ENCODE data around the gene OR10A4. TPM values are rescaled to one million over a fixed set of nuclear protein-coding genes. Genes with fewer than 3 reads are reported as not detected.
"Not testable (repeated sequence)": the region's sequence is repeated elsewhere in the genome, so short reads cannot be mapped to it uniquely, and the experiment has no call there.

The OR10A4 gene
- total and polyA plus RNA-seq, 2 experiments from 2014 or later = not detected

DNA sequence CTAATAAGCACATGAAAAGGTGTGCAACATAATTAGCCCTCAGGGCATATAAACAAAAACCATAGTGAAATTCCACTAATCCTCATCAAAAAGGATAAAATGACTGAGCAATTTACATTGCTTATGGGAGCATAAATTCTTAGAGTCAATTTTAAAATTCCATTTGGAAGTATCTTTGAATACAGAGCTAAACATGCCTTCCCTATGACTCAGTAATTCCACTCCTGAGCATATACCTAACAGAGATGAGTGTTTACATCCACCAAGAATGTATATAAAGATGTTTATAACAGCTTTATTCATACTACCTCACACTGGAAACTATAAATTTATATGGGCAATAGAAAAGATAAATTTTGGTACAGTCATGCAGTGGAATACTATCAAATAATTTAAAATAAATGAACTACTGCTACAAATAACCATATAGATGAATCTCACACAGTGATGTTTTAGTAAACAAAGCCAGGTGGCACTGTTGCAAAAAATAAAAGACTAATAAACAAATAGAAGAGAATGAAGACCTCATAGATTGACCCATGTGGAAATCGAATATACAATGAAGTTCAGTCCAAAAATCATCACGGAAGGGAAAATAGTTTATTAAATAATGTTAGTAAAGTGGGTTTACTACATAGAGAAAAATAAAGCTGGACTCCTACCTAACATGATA, 24.0 kb downstream of the OR10A4 start:
- Histone ChIP-seq H3K36me3 (no peaks in the 10 kb centered on the region), H3K9me3 (ENCODE audit: low read depth) (no peaks in the 10 kb centered on the region), H3K4me1 (ENCODE audit: low read depth) (no peaks in the 10 kb centered on the region), H3K27ac (no peak overlapping the region), H3K27me3 (peaks cover 5% of the 10 kb centered on the region), H3K4me3 (no peak overlapping the region)
- TF ChIP-seq, protein P1, sequence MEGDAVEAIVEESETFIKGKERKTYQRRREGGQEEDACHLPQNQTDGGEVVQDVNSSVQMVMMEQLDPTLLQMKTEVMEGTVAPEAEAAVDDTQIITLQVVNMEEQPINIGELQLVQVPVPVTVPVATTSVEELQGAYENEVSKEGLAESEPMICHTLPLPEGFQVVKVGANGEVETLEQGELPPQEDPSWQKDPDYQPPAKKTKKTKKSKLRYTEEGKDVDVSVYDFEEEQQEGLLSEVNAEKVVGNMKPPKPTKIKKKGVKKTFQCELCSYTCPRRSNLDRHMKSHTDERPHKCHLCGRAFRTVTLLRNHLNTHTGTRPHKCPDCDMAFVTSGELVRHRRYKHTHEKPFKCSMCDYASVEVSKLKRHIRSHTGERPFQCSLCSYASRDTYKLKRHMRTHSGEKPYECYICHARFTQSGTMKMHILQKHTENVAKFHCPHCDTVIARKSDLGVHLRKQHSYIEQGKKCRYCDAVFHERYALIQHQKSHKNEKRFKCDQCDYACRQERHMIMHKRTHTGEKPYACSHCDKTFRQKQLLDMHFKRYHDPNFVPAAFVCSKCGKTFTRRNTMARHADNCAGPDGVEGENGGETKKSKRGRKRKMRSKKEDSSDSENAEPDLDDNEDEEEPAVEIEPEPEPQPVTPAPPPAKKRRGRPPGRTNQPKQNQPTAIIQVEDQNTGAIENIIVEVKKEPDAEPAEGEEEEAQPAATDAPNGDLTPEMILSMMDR (IDR thresholded peaks at IDR 0.05; ENCODE audit: low read depth, low read length) = no peak
- no peak for DNase-seq (ENCODE audit: low read depth in 1 of 2, low spot score in 1 of 2)

DNA sequence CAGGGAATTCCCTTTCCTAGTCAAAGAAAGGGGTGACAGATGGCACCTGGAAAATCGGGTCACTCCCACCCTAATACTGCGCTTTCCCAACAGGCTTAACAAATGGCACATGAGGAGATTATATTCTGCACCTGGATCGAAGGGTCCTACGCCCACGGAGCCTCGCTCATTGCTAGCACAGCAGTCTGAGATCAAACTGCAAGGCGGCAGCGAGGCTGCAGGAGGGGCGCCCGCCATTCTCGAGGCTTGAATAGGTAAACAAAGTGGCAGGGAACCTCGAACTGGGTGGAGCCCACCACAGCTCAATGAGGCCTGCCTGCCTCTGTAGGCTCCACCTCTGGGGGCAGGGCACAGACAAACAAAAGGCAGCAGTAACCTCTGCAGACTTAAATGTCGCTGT, 28.4 kb downstream of the OR10A4 start:
- H3K4me3 ChIP-seq; H3K27me3 ChIP-seq; H3K4me1 ChIP-seq (ENCODE audit: low read depth); H3K36me3 ChIP-seq; DNase-seq (ENCODE audit: low read depth in 1 of 2, low spot score in 1 of 2); H3K27ac ChIP-seq; H3K9me3 ChIP-seq (ENCODE audit: low read depth): not testable (repeated sequence)

DNA sequence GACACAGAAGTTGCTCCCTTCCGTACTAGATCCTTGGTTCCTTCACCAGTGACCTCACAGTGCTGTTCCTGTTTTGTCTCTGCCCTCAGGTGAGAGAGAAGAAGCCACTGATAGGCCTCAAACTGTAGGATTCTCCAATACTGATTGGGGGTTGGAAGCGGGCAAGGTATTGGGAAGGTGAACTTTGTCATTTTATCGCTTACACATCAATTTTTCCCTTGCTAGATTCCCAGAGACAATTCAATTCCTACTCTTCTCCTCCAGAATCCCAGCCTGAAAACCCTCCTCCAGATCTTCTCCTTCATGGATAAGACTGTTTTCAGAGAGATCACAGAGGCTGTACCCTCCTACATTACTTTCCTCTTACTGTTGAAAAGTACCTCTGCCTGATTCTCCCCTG, 35.0 kb downstream of the OR10A4 start:
- no peaks in the 10 kb centered on the region for H3K27me3 ChIP-seq
- H3K9me3 ChIP-seq (ENCODE audit: low read depth) = no peaks in the 10 kb centered on the region
- H3K4me1 ChIP-seq (ENCODE audit: low read depth) = no peaks in the 10 kb centered on the region
- H3K36me3 ChIP-seq = no peaks in the 10 kb centered on the region
- DNase-seq (ENCODE audit: low read depth in 1 of 2, low spot score in 1 of 2) = no peak
- TF ChIP-seq, protein P1 (IDR thresholded peaks at IDR 0.05; ENCODE audit: low read depth, low read length) = no peak
- no peak overlapping the region for H3K27ac ChIP-seq
- H3K4me3 ChIP-seq = no peak overlapping the region

DNA sequence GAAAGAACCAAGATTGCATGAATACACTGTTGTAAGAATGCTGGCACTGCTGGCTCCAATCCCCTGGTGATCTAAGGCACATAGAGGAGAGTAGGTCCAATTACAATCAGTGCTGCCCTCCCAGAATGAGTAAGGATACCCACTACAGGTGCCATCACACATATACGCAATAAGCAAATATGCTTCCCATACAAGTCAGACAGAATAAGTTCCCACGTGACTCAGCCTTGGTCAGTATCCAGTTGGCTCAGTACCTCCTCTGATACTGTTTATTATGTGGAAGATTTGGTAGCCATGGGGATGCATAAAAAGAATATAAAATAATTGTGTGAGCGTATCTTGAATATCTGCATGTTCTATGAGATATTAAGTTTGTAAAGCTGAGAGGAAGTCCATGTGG, 35.5 kb downstream of the OR10A4 start:
- peak in 1 of 2 donors; percentile 45 for DNase-seq (ENCODE audit: low read depth in 1 of 2, low spot score in 1 of 2)
- Histone ChIP-seq H3K36me3 (no peaks in the 10 kb centered on the region), H3K4me3 (no peak overlapping the region), H3K4me1 (ENCODE audit: low read depth) (no peaks in the 10 kb centered on the region), H3K27ac (no peak overlapping the region), H3K27me3 (no peaks in the 10 kb centered on the region), H3K9me3 (ENCODE audit: low read depth) (no peaks in the 10 kb centered on the region)
- TF ChIP-seq, protein P1 (IDR thresholded peaks at IDR 0.05; ENCODE audit: low read depth, low read length) = no peak

DNA sequence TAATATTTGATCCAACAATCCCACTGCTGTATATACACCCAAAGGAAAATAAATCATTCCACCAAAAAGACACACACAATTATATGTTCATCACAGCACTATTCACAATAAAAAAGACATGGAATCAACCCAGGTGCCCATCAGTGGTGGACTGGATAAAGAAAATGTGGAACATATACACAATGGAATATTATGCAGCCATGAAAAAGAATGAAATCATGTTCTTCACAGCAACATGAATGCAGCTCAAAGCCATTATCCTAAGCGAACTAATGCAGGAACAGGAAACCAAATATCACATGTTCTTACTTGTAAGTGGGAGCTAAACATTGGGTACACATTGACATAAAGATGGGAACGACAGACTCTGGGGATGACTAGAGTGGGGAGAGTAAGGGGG, 43.3 kb downstream of the OR10A4 start:
- no peak for DNase-seq (ENCODE audit: low read depth in 1 of 2, low spot score in 1 of 2)
- no peaks in the 10 kb centered on the region for H3K4me1 ChIP-seq (ENCODE audit: low read depth)
- no peak overlapping the region for H3K27ac ChIP-seq
- no peak overlapping the region for H3K4me3 ChIP-seq
- H3K27me3 ChIP-seq = no peaks in the 10 kb centered on the region
- no peaks in the 10 kb centered on the region for H3K36me3 ChIP-seq
- H3K9me3 ChIP-seq (ENCODE audit: low read depth) = no peaks in the 10 kb centered on the region
- TF ChIP-seq, protein P1 (IDR thresholded peaks at IDR 0.05; ENCODE audit: low read depth, low read length) = no peak

DNA sequence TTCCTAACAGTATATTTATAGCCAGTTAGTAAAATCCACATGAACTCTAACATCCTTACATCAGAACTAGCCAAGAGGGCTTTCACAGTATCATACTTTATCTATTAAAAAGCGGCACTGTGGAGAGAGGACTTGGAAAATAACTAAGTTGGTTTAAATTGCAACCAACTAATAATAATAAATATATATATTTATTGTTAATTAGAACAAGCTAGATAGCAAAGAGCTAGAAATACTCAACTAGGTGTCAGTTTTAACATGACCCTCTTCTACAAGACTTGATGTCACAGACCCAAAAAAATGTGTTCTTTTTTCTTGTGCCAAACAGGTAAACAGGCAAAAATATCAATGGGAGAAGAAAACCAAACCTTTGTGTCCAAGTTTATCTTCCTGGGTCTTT, 44.3 kb downstream of the OR10A4 start, which contains the start of gene OR2D3:
Gene OR2D3, plus strand, starts transcription at position 301 of the 400 bp plus-strand sequence. Its CDS starts 0 bp downstream, at position 301.
- H3K27me3 ChIP-seq = no peaks in the 10 kb centered on the region
- no peak within 1 kb of the TSS for H3K27ac ChIP-seq
- DNase-seq (ENCODE audit: low read depth in 1 of 2, low spot score in 1 of 2) = no peak
- H3K36me3 ChIP-seq = no peaks in the 10 kb centered on the region
- H3K9me3 ChIP-seq (ENCODE audit: low read depth) = no peaks in the 10 kb centered on the region
- no peaks in the 10 kb centered on the region for H3K4me1 ChIP-seq (ENCODE audit: low read depth)
- TF ChIP-seq, protein P1 (IDR thresholded peaks at IDR 0.05; ENCODE audit: low read depth, low read length) = no peak
- no peak within 1 kb of the TSS for H3K4me3 ChIP-seq

All from cardiac muscle cell (in vitro differentiated cells and primary cell).